Transverse colon (tissue), 3 donors: Measurements from ENCODE around the gene MDFIC2.

Experiments
- EP300 ChIP-seq: sonication (generic); formaldehyde crosslinking; IDR thresholded peaks from one replicate; pipeline ENCODE4 v1.6.1; 2017; ENCODE audit warnings: antibody characterized with exemption, low read depth
- POLR2A ChIP-seq: fragments of 450-650 bp; IDR thresholded peaks from one replicate; pipeline ENCODE4 v1.6.1; 2016; ENCODE audit warnings: antibody characterized with exemption, mild to moderate bottlenecking, moderate library complexity
- TF ChIP-seq, protein P1 (sequence below), 5 experiments: fragments of 200-600 bp in 3 of 5; fragments of 450-650 bp in 2 of 5; sonication (generic) in 3 of 5; IDR thresholded peaks; 1 replicate in 2 of 5; 2 replicates in 3 of 5; pipeline ENCODE4 v1.5.1; 2016 to 2017; ENCODE audit warnings: antibody characterized with exemption in 5 of 5, inconsistent platforms in 3 of 5, mild to moderate bottlenecking in 2 of 5, moderate library complexity in 1 of 5

DNA sequence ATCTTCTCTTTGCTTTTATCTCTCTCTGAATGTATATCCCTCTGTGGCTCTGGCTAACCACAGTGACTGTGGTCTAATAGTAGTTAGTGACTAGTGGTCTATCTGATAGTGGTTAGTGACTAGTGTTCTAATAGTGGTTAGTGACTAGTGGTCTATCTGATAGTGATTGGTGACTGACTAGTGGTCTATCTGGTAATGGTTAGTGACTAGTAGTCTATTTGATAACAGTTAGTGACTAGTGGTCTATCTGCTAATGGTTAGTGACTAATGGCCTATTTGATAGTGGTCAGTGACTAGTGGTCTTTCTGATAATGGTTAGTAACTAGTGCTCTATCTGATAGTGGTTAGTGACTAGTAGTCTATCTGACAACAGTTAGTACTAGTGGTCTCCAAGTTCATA lies 110.5 kb downstream of the MDFIC2 start:
- TF ChIP-seq EP300: no peak
- TF ChIP-seq, protein P1, sequence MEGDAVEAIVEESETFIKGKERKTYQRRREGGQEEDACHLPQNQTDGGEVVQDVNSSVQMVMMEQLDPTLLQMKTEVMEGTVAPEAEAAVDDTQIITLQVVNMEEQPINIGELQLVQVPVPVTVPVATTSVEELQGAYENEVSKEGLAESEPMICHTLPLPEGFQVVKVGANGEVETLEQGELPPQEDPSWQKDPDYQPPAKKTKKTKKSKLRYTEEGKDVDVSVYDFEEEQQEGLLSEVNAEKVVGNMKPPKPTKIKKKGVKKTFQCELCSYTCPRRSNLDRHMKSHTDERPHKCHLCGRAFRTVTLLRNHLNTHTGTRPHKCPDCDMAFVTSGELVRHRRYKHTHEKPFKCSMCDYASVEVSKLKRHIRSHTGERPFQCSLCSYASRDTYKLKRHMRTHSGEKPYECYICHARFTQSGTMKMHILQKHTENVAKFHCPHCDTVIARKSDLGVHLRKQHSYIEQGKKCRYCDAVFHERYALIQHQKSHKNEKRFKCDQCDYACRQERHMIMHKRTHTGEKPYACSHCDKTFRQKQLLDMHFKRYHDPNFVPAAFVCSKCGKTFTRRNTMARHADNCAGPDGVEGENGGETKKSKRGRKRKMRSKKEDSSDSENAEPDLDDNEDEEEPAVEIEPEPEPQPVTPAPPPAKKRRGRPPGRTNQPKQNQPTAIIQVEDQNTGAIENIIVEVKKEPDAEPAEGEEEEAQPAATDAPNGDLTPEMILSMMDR (IDR thresholded peaks at IDR 0.05): no peak
- TF ChIP-seq POLR2A: no peak
